ENCODE results near the gene SGMS2. TPM values are rescaled to one million over a fixed set of nuclear protein-coding genes. Genes with fewer than 3 reads are reported as not detected.

Gene SGMS2
- total and polyA plus RNA-seq, 10 donors, result 0.20 to 35.5 (median 4.9) TPM

DNA sequence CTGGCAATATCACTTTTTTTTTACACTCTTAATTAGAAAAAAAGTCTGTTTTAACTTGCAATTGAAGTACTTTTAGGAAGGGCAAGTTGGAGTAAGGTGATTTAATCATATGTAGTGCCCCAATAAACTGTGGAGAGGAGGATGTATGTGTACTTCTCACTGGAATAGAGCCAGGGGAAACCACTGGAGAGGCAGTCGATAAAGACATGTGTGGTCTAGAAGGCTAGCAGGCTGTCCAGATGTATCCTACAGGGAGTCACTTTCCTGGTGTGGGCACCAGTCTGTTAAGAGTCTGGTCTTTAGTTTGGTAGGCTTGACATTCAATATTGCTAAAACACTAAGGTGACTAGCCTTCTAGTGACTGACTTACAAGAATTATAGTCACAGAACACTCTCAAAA, 9.6 kb upstream of the SGMS2 start:
- no peak overlapping the region for H3K27ac ChIP-seq
- intact Hi-C loops (cut with DNase I; ENCODE audit: low total_unique reads), result no loop called here
- WGBS, 5 donors, result 7 to 20% (median 13%) methylated on average over 1 of the region's 1 CpG

DNA sequence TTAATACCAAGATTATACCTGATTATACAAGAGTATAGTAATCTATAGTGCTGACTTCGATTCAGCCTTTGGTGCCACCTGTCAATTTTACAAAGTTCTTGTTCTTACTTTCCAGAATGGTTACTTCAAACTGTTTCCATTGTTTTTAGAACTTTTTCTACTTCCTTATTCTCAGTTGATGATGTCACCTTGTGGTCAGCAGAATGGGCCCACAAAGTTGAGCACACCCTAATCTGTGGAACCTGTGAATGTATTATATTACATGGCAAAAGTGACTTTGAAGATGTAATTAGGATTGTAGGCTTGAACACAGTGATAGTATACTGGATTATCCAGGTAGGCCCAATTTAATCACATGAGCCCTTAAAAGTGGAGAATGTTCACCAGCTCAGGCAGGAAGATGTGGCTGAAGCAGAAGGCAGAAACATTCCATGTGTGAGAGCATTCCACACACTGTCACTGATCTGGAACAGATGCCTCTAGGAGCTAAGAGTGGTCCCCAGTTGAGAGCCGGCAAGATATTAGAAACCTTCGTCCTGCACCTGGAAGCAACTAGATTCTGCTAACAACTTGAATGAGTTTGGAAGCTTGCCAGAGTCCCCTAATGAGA, 6.3 kb upstream of the SGMS2 start:
- intact Hi-C loops (cut with DNase I; ENCODE audit: low total_unique reads), result no loop called here
- Histone ChIP-seq H3K9me3 (no peaks in the 10 kb centered on the region), H3K4me3 (no peak overlapping the region), H3K4me1 (peaks cover 0 to 3% (median 0%) of the 10 kb centered on the region in 6 donors), H3K27ac (peak overlapping the region in 3 of 8 donors; percentile 19 to 60 (median 55)), H3K27me3 (replicated peaks in 1 of 7) (peaks cover 0 to 13% (median 0%) of the 10 kb centered on the region in 7 donors), H3K36me3 (no peaks in the 10 kb centered on the region)
- no peak for DNase-seq
- TF ChIP-seq, protein P1, sequence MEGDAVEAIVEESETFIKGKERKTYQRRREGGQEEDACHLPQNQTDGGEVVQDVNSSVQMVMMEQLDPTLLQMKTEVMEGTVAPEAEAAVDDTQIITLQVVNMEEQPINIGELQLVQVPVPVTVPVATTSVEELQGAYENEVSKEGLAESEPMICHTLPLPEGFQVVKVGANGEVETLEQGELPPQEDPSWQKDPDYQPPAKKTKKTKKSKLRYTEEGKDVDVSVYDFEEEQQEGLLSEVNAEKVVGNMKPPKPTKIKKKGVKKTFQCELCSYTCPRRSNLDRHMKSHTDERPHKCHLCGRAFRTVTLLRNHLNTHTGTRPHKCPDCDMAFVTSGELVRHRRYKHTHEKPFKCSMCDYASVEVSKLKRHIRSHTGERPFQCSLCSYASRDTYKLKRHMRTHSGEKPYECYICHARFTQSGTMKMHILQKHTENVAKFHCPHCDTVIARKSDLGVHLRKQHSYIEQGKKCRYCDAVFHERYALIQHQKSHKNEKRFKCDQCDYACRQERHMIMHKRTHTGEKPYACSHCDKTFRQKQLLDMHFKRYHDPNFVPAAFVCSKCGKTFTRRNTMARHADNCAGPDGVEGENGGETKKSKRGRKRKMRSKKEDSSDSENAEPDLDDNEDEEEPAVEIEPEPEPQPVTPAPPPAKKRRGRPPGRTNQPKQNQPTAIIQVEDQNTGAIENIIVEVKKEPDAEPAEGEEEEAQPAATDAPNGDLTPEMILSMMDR (IDR thresholded peaks at IDR 0.05 in 8 of 11, conservative IDR thresholded peaks at IDR 0.05 in 3 of 11), result no peak
- TF ChIP-seq POLR2A (IDR thresholded peaks at IDR 0.05), result no peak
- TF ChIP-seq POLR2AphosphoS5 (IDR thresholded peaks at IDR 0.05), result no peak
- WGBS, 5 donors, result 77 to 90% (median 86%) methylated on average over 3 of the region's 3 CpGs

More for the DNA sequence above, 9.6 kb upstream of the SGMS2 start:
- H3K36me3 ChIP-seq, result no peaks in the 10 kb centered on the region
- H3K4me3 ChIP-seq, result no peak overlapping the region
- H3K27me3 ChIP-seq (replicated peaks in 1 of 7), result no peaks in the 10 kb centered on the region
- H3K9me3 ChIP-seq, result no peaks in the 10 kb centered on the region
- no peaks in the 10 kb centered on the region for H3K4me1 ChIP-seq
- TF ChIP-seq POLR2AphosphoS5 (IDR thresholded peaks at IDR 0.05), result no peak
- TF ChIP-seq, protein P1 (IDR thresholded peaks at IDR 0.05 in 8 of 11, conservative IDR thresholded peaks at IDR 0.05 in 3 of 11), result no peak
- TF ChIP-seq POLR2A (IDR thresholded peaks at IDR 0.05), result no peak
- no peak for DNase-seq

DNA sequence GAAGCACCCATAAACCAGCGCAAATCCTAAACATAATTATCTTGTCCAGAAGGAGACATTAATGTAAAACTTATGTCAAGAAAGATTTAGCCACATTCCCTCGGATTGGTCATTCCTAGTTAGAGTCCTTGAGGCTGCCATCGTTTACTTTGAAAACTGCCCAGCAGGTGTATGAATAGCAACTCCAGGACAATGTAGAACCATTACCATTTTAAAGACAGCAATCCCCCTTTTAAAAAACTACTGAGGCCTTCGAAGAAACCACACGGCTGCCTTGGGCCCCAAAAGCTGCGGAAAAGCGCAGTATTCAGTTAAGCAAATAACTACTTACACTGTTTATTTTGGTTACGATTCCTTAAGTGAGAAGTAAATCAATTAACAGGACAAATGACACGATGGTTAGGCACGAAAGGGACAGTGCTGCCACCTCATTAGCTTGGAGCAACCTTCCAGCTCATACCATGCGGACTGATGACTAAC, 822 bp upstream of the SGMS2 start:
- Histone ChIP-seq H3K27me3 (replicated peaks in 1 of 7) (peaks cover 0 to 53% (median 14%) of the 10 kb centered on the region in 7 donors), H3K4me1 (peaks cover 0 to 46% (median 16%) of the 10 kb centered on the region in 6 donors), H3K36me3 (no peaks in the 10 kb centered on the region), H3K9me3 (no peaks in the 10 kb centered on the region), H3K27ac (peak overlapping the region in 7 of 8 donors; percentile 31 to 91 (median 77)), H3K4me3 (peak overlapping the region in 7 of 8 donors; percentile 44 to 75 (median 51))
- intact Hi-C loops (cut with DNase I; ENCODE audit: low total_unique reads), result no loop called here
- no peak for TF ChIP-seq POLR2AphosphoS5 (IDR thresholded peaks at IDR 0.05)
- TF ChIP-seq POLR2A (IDR thresholded peaks at IDR 0.05), result no peak
- TF ChIP-seq, protein P1 (IDR thresholded peaks at IDR 0.05 in 8 of 11, conservative IDR thresholded peaks at IDR 0.05 in 3 of 11), result no peak
- no peak for DNase-seq
- 54 to 64% (median 57%) methylated on average over 11 of the region's 11 CpGs for WGBS, 5 donors

DNA sequence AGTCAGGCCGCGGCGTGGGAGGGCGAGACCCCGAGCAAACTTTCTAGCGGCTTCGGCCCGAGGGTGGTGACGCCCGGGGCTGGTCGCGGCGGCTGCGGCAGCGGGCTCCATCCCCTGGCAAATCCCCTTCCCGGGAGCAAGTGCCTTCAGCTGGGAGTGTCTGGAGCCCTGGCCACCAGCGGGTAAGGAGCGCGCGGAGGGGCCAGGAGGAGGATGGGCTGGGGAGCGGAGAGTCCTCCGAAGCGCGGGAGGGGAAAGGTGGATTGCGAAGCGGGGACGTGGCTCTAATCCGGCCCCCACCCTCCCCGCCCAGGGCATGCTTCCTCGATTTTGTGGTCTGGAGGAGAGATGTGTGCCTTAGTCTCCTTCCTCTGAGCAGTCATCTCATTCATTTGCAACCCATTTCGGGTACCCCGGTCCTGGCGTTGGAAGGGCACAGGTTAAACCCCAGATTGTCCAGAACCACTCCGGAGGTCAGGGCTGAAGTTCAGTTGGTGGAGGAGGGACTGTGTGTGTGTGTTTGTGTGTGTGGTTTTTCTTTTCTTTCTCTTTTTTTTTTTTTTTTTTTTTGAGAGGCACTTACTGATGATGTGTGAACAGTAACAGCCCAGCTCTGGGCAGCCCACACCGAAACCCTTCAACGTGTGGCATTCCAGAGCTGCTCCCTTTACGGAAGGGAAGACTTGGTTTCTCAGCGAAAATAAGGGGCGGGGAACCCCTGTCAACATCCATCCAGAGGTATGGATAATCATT, 516 bp downstream of the SGMS2 start:
- Histone ChIP-seq H3K27me3 (replicated peaks in 1 of 7) (peaks cover 0 to 53% (median 14%) of the 10 kb centered on the region in 7 donors), H3K9me3 (no peaks in the 10 kb centered on the region), H3K36me3 (no peaks in the 10 kb centered on the region), H3K27ac (peak overlapping the region in 7 of 8 donors; percentile 65 to 91 (median 77)), H3K4me3 (peak overlapping the region; percentile 16 to 75 (median 48)), H3K4me1 (peaks cover 0 to 47% (median 16%) of the 10 kb centered on the region in 6 donors)
- WGBS, 5 donors, result 3 to 6% (median 4%) methylated on average over 22 to 39 of the region's 39 CpGs
- TF ChIP-seq, protein P1 (IDR thresholded peaks at IDR 0.05 in 8 of 11, conservative IDR thresholded peaks at IDR 0.05 in 3 of 11), result no peak
- no peak for TF ChIP-seq POLR2A (IDR thresholded peaks at IDR 0.05)
- DNase-seq, result no peak
- intact Hi-C loops (cut with DNase I; ENCODE audit: low total_unique reads), result no loop called here
